IMR-90 (cell line): ENCODE data around the gene LGALS13. TPM values are rescaled to one million over a fixed set of nuclear protein-coding genes. Genes with fewer than 3 reads are reported as not detected.

Experiments
- ATAC-seq: fragments of 200-7000 bp; cut with Tn5 transposase; 2 replicates; pipeline ENCODE4 v1.9.1; 2020; ENCODE audit warnings: low read depth, mild to moderate bottlenecking, moderate library complexity
- BruUV-seq: library from RNA; stranded (reverse); fragments of 400-500 nt; replicated peaks from 2 replicates; lab custom pipeline; 2021; lab: Mats Ljungman, UMichigan
- CTCF ChIA-PET: fragments of 300-600 bp; formaldehyde crosslinking; extraction: SDS; loops from one replicate; lab custom pipeline; 2021; ENCODE audit warnings: antibody characterized with exemption; lab: Yijun Ruan, JAX
- POLR2A ChIA-PET: fragments of 300-600 bp; sonication (Branson Sonifier 250); formaldehyde crosslinking; loops from one replicate; lab custom pipeline; 2022; ENCODE audit warnings: antibody characterized with exemption; ENCODE audit not compliant: unreplicated experiment; lab: Charles Lee
- DNase-seq: peaks from one replicate; pipeline ENCODE4 v3.0.0; 2013
- H2AFZ ChIP-seq: replicated peaks from 2 replicates; pipeline ENCODE3; 2013; ENCODE audit warnings: low read length, mild to moderate bottlenecking; ENCODE audit not compliant: poor library complexity
- H2AK5ac ChIP-seq: 2 replicates; pipeline ENCODE4 v1.6.1; 2013; ENCODE audit warnings: low read depth, low read length, inconsistent platforms
- H2AK9ac ChIP-seq: replicated peaks from 2 replicates; pipeline ENCODE3; 2013; ENCODE audit warnings: mild to moderate bottlenecking, low read depth, low read length, moderate library complexity; ENCODE audit not compliant: poor library complexity
- H2BK120ac ChIP-seq: 2 replicates; pipeline ENCODE4 v1.6.1; 2013; ENCODE audit warnings: low read depth, low read length, inconsistent platforms
- H2BK15ac ChIP-seq: 3 replicates; pipeline ENCODE4 v1.6.1; 2013; ENCODE audit warnings: low read depth, low read length, inconsistent platforms
- H2BK20ac ChIP-seq: 2 replicates; pipeline ENCODE4 v1.6.1; 2013; ENCODE audit warnings: low read depth, mild to moderate bottlenecking, inconsistent platforms, low read length, moderate library complexity
- H2BK5ac ChIP-seq: 2 replicates; pipeline ENCODE4 v1.6.1; 2013; ENCODE audit warnings: mild to moderate bottlenecking, low read depth, low read length, inconsistent platforms; ENCODE audit not compliant: poor library complexity, severe bottlenecking
- H3K14ac ChIP-seq: replicated peaks from 2 replicates; pipeline ENCODE4 v1.6.1; 2013; ENCODE audit warnings: low read depth, low read length, inconsistent platforms
- H3K18ac ChIP-seq: 2 replicates; pipeline ENCODE4 v1.6.1; 2013; ENCODE audit warnings: low read depth, low read length, control low read depth
- H3K23ac ChIP-seq: 2 replicates; pipeline ENCODE4 v1.6.1; 2013; ENCODE audit warnings: low read depth, low read length, inconsistent platforms
- H3K27ac ChIP-seq: 2 replicates; pipeline ENCODE4 v1.5.1; 2013; ENCODE audit warnings: mild to moderate bottlenecking, control low read depth, low read length; ENCODE audit not compliant: insufficient read depth
- H3K27me3 ChIP-seq: 2 replicates; pipeline ENCODE4 v1.6.1; 2013; ENCODE audit warnings: low read length; ENCODE audit not compliant: control insufficient read depth, insufficient read depth
- H3K36me3 ChIP-seq: 2 replicates; pipeline ENCODE4 v1.6.1; 2013; ENCODE audit warnings: low read length, mixed read lengths; ENCODE audit not compliant: control insufficient read depth, insufficient read depth
- H3K4ac ChIP-seq: 2 replicates; pipeline ENCODE4 v1.6.1; 2013; ENCODE audit warnings: low read depth, low read length, inconsistent platforms
- H3K4me1 ChIP-seq: 2 replicates; pipeline ENCODE4 v1.6.1; 2013; ENCODE audit warnings: low read length, mixed read lengths; ENCODE audit not compliant: control insufficient read depth, insufficient read depth
- H3K4me2 ChIP-seq: 2 replicates; pipeline ENCODE4 v1.6.1; 2013; ENCODE audit warnings: low read depth, mild to moderate bottlenecking, control low read depth, low read length, moderate library complexity
- H3K4me3 ChIP-seq: 2 replicates; pipeline ENCODE4 v1.5.1; 2013; ENCODE audit warnings: low read depth, mild to moderate bottlenecking, control low read depth, low read length, moderate library complexity; ENCODE audit not compliant: insufficient read depth
- H3K56ac ChIP-seq: 2 replicates; pipeline ENCODE4 v1.6.1; 2013; ENCODE audit warnings: low read length, inconsistent platforms; ENCODE audit not compliant: insufficient read depth; ENCODE audit errors: extremely low read depth
- H3K79me1 ChIP-seq, 2 experiments: 2 replicates each; pipeline ENCODE4 v1.6.1; 2013; ENCODE audit warnings: low read length in 2 of 2, inconsistent platforms in 1 of 2, low read depth in 1 of 2
- H3K9ac ChIP-seq: 2 replicates; pipeline ENCODE4 v1.6.1; 2013; ENCODE audit warnings: low read depth, low read length, control low read depth
- H3K9me1 ChIP-seq: 2 replicates; pipeline ENCODE4 v1.6.1; 2013; ENCODE audit warnings: low read length, inconsistent platforms; ENCODE audit not compliant: insufficient read depth
- H3K9me3 ChIP-seq: 2 replicates; pipeline ENCODE4 v1.6.1; 2013; ENCODE audit warnings: low read length; ENCODE audit not compliant: control insufficient read depth, insufficient read depth
- H4K20me1 ChIP-seq: 2 replicates; pipeline ENCODE4 v1.6.1; 2013; ENCODE audit warnings: low read length, inconsistent platforms; ENCODE audit not compliant: insufficient read depth
- H4K5ac ChIP-seq: 2 replicates; pipeline ENCODE4 v1.6.1; 2013; ENCODE audit warnings: mild to moderate bottlenecking, low read depth, low read length, control low read depth
- H4K8ac ChIP-seq, 2 experiments: 2 replicates each; pipeline ENCODE4 v1.6.1; 2013; ENCODE audit warnings: low read depth in 2 of 2, low read length in 2 of 2, control low read depth in 1 of 2, inconsistent platforms in 1 of 2
- H4K91ac ChIP-seq: 2 replicates; pipeline ENCODE4 v1.6.1; 2013; ENCODE audit warnings: low read depth, low read length, inconsistent platforms; ENCODE audit not compliant: insufficient read depth
- BHLHE40 ChIP-seq: fragments of 150-350 bp; IDR thresholded peaks from 2 replicates; pipeline ENCODE4 v1.6.1; 2016; ENCODE audit warnings: mild to moderate bottlenecking, low read depth, low read length
- CEBPB ChIP-seq: IDR thresholded peaks from 2 replicates; pipeline ENCODE4 v1.6.1; 2012; ENCODE audit warnings: low read depth, low read length, improper control_type of control experiment
- CHD1 ChIP-seq: IDR thresholded peaks from 2 replicates; pipeline ENCODE4 v1.6.1; 2012; ENCODE audit warnings: low read depth, low read length, improper control_type of control experiment
- CTCF ChIP-seq: conservative IDR thresholded peaks from 2 replicates; pipeline ENCODE4 v1.5.1; 2012; ENCODE audit warnings: mild to moderate bottlenecking, low read depth, low read length, improper control_type of control experiment
- ELK1 ChIP-seq: fragments of 150-350 bp; IDR thresholded peaks from 2 replicates; pipeline ENCODE4 v1.6.1; 2016; ENCODE audit warnings: low read depth, mild to moderate bottlenecking, low read length, moderate library complexity, borderline replicate concordance
- MAFK ChIP-seq: IDR thresholded peaks from 2 replicates; pipeline ENCODE4 v1.6.1; 2012; ENCODE audit warnings: low read depth, low read length, improper control_type of control experiment
- MAZ ChIP-seq: IDR thresholded peaks from 2 replicates; pipeline ENCODE4 v1.6.1; 2012; ENCODE audit warnings: low read depth, mild to moderate bottlenecking, low read length, improper control_type of control experiment, moderate library complexity, borderline replicate concordance
- MXI1 ChIP-seq: IDR thresholded peaks from 2 replicates; pipeline ENCODE4 v1.6.1; 2012; ENCODE audit warnings: low read depth, mild to moderate bottlenecking, low read length, moderate library complexity, borderline replicate concordance
- NFE2L2 ChIP-seq: fragments of 150-350 bp; IDR thresholded peaks from 2 replicates; pipeline ENCODE4 v1.6.1; 2016; ENCODE audit warnings: low read depth, mild to moderate bottlenecking, low read length
- POLR2A ChIP-seq: IDR thresholded peaks from 2 replicates; pipeline ENCODE4 v1.6.1; 2012; ENCODE audit warnings: mild to moderate bottlenecking, low read depth, low read length
- RCOR1 ChIP-seq: IDR thresholded peaks from 2 replicates; pipeline ENCODE4 v1.6.1; 2012; ENCODE audit warnings: mild to moderate bottlenecking, low read length, improper control_type of control experiment; ENCODE audit not compliant: insufficient replicate concordance
- RFX5 ChIP-seq: IDR thresholded peaks from 2 replicates; pipeline ENCODE4 v1.8.0; 2012; ENCODE audit warnings: low read depth, mild to moderate bottlenecking, low read length, moderate library complexity
- WGBS, 2 experiments: methylation state at CpG; one replicate each; pipeline versions ENCODE4 v1.1.5 to v1.1.7; 2013; ENCODE audit warnings: missing lambda C conversion rate in 2 of 2; ENCODE audit not compliant: insufficient read length in 1 of 2; ENCODE audit errors: extremely low coverage in 2 of 2; 5-methylcytosine and 5-hydroxymethylcytosine counted together
- dilution Hi-C: fragments of 300-500 bp; cut with HindIII; formaldehyde crosslinking; loops from one replicate; pipeline ENCODE4 v1.14.3; 2018; ENCODE audit warnings: low sequenced_read_pairs; ENCODE audit not compliant: unreplicated experiment
- in situ Hi-C: fragments of 300-500 bp; cut with MboI; formaldehyde crosslinking; loops from 3 replicates; pipeline ENCODE4 v1.14.3; 2019; ENCODE audit warnings: low sequenced_read_pairs, inconsistent platforms, mixed read lengths
- intact Hi-C: fragments of 100-400 bp; cut with micrococcal nuclease; formaldehyde crosslinking; loops from 2 replicates; pipeline ENCODE4 v1.10.0; 2022
- polyA plus RNA-seq, 3 experiments: library from polyadenylated mRNA; depleted of rRNA; stranded (reverse); fragments of >200 nt; gene quantifications; 2 replicates each; pipeline ENCODE4 v1.2.3, GENCODE V29; 2012; ENCODE audit warnings: low replicate concordance in 1 of 3
- total RNA-seq: library from RNA; depleted of rRNA; stranded (reverse); fragments of >200 nt; gene quantifications from 2 replicates; pipeline ENCODE4 v1.2.3, GENCODE V29; 2012

Gene LGALS13
- total and polyA plus RNA-seq, 2 of the 4 experiments (the other 2 are of a cell fraction) = not detected

- Histone ChIP-seq H2AFZ (no peak overlapping the region), H3K36me3 (no peaks in the 10 kb centered on the region), H2AK9ac (no peak overlapping the region), H3K9me3 (no peaks in the 10 kb centered on the region), H4K8ac (no peak overlapping the region), H3K14ac (no peak overlapping the region), H4K5ac (no peak overlapping the region), H3K56ac (no peak overlapping the region), H2BK20ac (no peak overlapping the region), H2BK120ac (no peak overlapping the region), H3K4me1 (no peaks in the 10 kb centered on the region), H3K4me2 (peak overlapping the region; percentile 70; the same call in 1 of the 2 replicates), H2BK15ac (no peak overlapping the region), H3K79me1 (no peaks in the 10 kb centered on the region), H2BK5ac (no peak overlapping the region), H4K20me1 (no peaks in the 10 kb centered on the region), H3K18ac (no peak overlapping the region), H3K9ac (no peak overlapping the region), H3K4me3 (no peak overlapping the region), H3K4ac (no peak overlapping the region), H3K27ac (no peak overlapping the region), H2AK5ac (no peak overlapping the region), H4K91ac (no peak overlapping the region), H3K27me3 (peaks cover 12% of the 10 kb centered on the region), H3K9me1 (no peaks in the 10 kb centered on the region), H3K23ac (no peak overlapping the region)
- BruUV-seq = no TSS peak
- TF ChIP-seq RFX5 = no peak
- no peak for TF ChIP-seq CHD1
- no peak for TF ChIP-seq POLR2A
- TF ChIP-seq CTCF = no peak
- no peak for TF ChIP-seq BHLHE40
- TF ChIP-seq MAFK = no peak
- TF ChIP-seq RCOR1 = no peak
- no peak for TF ChIP-seq NFE2L2
- TF ChIP-seq ELK1 = no peak
- TF ChIP-seq MXI1 = no peak
- TF ChIP-seq CEBPB = no peak
- TF ChIP-seq MAZ = no peak
- in situ Hi-C loops (loop anchor here (10.0 kb wide), 1 partner anchor 117 kb away; no protein-coding TSS in a partner anchor), intact Hi-C loops (no loop called here), dilution Hi-C loops (no loop called here)
- WGBS, 2 experiments = no CpG with 5 or more reads among the region's 5 CpGs
- ChIA-PET POLR2A (no interaction called here), CTCF (no interaction called here)
- DNase-seq (peak; percentile 11), ATAC-seq (peak; percentile 65)
Measured at GRCh38 chr19:39557811-39558623, 44.3 kb upstream of the LGALS13 start.
